ENCODE results near the gene PKHD1. TPM values are rescaled to one million over a fixed set of nuclear protein-coding genes. Genes with fewer than 3 reads are reported as not detected.

Gene PKHD1
- total and polyA plus RNA-seq, 2 of the 8 experiments (the other 6 are each of a cell fraction or from before 2014, with no cell fraction given) = 0.06 to 0.09 TPM

DNA sequence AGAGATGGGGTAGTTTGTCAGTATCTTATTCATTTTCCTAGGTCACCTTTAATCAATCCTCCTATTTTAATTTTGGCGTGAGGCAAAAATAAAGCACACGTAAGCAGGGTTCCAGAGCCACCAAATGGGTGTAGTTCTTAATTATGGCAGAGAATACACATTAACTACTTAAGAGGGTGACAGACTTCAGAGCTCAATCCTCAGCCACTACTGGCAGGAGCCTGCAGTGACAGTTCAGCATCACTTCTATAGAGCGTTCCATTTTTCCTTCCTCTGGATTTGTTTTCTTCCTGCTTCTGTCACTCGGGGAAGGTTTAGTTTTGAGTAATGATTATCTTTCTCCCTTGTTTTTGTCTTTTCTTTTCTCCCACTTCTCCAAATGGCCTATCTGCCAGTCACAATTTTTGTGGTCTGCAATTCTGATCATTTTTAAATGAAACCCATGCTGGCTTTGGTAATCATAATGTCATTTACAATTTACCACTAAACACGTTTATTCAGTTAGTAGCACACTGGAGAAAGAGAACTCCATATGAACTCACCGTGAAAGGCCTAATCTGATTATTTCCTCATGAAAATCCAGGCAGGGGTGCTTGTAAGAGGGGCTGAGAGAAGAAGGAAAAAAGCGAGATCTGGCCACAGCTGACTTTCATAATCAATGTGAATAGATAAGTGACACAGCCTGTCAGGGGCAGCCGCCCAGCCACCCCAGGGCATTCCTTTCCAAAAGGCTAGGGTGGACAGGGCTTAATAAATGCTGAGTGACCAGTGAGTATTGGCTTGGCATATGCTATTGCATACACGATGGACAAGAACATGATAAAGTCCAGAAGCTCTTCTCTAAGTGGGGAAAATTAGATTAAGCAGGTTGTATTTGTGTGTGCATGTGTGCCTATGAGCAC lies 412.1 kb downstream of the PKHD1 start:
- Histone ChIP-seq H2BK12ac (ENCODE audit: low read depth, low read length) (no peak overlapping the region), H4K5ac (ENCODE audit: insufficient read length, low read depth, low read length) (no peak overlapping the region), H4K91ac (replicated peaks; ENCODE audit: insufficient read length, low read length) (no peak overlapping the region), H3K9me3 (ENCODE audit: insufficient read depth in 2 of 2, low read depth in 1 of 2, low read length in 1 of 2) (no peaks in the 10 kb centered on the region), H3K14ac (ENCODE audit: insufficient read length) (no peak overlapping the region), H2AK5ac (ENCODE audit: low read depth, low read length) (no peak overlapping the region), H2BK15ac (ENCODE audit: low read length) (no peak overlapping the region), H3K23me2 (ENCODE audit: low read depth, low read length) (no peaks in the 10 kb centered on the region), H2BK20ac (ENCODE audit: low read length) (no peak overlapping the region), H2AFZ (ENCODE audit: low read length) (no peak overlapping the region), H3K4me3 (ENCODE audit: extremely low read depth in 1 of 4, insufficient read depth in 2 of 4, low read depth in 3 of 4, low read length in 4 of 4) (no peak overlapping the region), H4K20me1 (replicated peaks in 1 of 2; ENCODE audit: control insufficient read depth in 1 of 2, insufficient read depth in 2 of 2, low read length in 2 of 2) (no peaks in the 10 kb centered on the region), H3K18ac (ENCODE audit: extremely low read depth, low read length) (no peak overlapping the region), H3K79me1 (ENCODE audit: low read depth, low read length) (no peaks in the 10 kb centered on the region), H3K23ac (ENCODE audit: insufficient read length) (no peak overlapping the region), H3K36me3 (ENCODE audit: control insufficient read depth in 2 of 4, insufficient read depth in 4 of 4, low read length in 3 of 4) (no peaks in the 10 kb centered on the region), H3K56ac (replicated peaks; ENCODE audit: insufficient read length, low read depth, low read length) (no peak overlapping the region), H3K27ac (ENCODE audit: low read depth, low read length) (no peak overlapping the region), H3K4me2 (ENCODE audit: insufficient read depth in 1 of 2, low read depth in 2 of 2, low read length in 2 of 2) (no peak overlapping the region), H3K79me2 (ENCODE audit: control insufficient read depth in 1 of 2, insufficient read depth in 2 of 2, low read length in 2 of 2) (no peaks in the 10 kb centered on the region), H3K4me1 (replicated peaks in 1 of 4; ENCODE audit: control insufficient read depth in 3 of 4, insufficient read depth in 4 of 4, low read length in 3 of 4) (no peaks in the 10 kb centered on the region), H3K27me3 (replicated peaks in 1 of 4; ENCODE audit: control insufficient read depth in 3 of 4, extremely low read depth in 1 of 4, insufficient read depth in 3 of 4, low read length in 3 of 4) (no peaks in the 10 kb centered on the region), H3K4ac (replicated peaks; ENCODE audit: insufficient read length, low read depth, low read length) (no peak overlapping the region), H2BK120ac (replicated peaks; ENCODE audit: low read depth, low read length) (no peak overlapping the region), H2BK5ac (ENCODE audit: low read depth, low read length) (no peak overlapping the region), H3K9ac (replicated peaks in 1 of 4; ENCODE audit: extremely low read depth in 1 of 4, low read depth in 3 of 4, low read length in 3 of 4) (no peak overlapping the region), H4K8ac (ENCODE audit: extremely low read depth, insufficient read depth, low read length) (no peak overlapping the region)
- ChIA-PET CTCF (ENCODE audit: partially characterized antibody) (no interaction called here), POLR2A (ENCODE audit: partially characterized antibody) (no interaction called here)
- 85% methylated on average over 9 of the region's 9 CpGs; no CpG with 5 or more reads in 1 of the 2 experiments for WGBS, 2 experiments (ENCODE audit: extremely low coverage in 1 of 2, insufficient coverage in 1 of 2, insufficient read length in 1 of 2, insufficient replicate concordance in 2 of 2, low coverage in 1 of 2, low lambda C conversion rate in 2 of 2, missing lambda C conversion rate in 1 of 2)
- TF ChIP-seq KDM1A (IDR thresholded peaks at IDR 0.05; ENCODE audit: borderline replicate concordance, low read length) (no peak), JUN (IDR thresholded peaks at IDR 0.05; ENCODE audit: low read depth, low read length) (no peak), ZNF274 (IDR thresholded peaks at IDR 0.05; ENCODE audit: borderline replicate concordance, extremely low read depth, low read length) (no peak), CTBP2 (IDR thresholded peaks at IDR 0.05; ENCODE audit: borderline replicate concordance, insufficient read depth, insufficient read length, low read length) (no peak), KDM4A (IDR thresholded peaks at IDR 0.05; ENCODE audit: low read depth, low read length, severe bottlenecking) (no peak), POU5F1 (IDR thresholded peaks at IDR 0.05; ENCODE audit: low read depth, low read length) (no peak), HDAC2 (IDR thresholded peaks at IDR 0.05; ENCODE audit: borderline replicate concordance in 1 of 2, low read depth in 2 of 2, low read length in 2 of 2) (no peak)
- TF ChIP-seq, protein P1, sequence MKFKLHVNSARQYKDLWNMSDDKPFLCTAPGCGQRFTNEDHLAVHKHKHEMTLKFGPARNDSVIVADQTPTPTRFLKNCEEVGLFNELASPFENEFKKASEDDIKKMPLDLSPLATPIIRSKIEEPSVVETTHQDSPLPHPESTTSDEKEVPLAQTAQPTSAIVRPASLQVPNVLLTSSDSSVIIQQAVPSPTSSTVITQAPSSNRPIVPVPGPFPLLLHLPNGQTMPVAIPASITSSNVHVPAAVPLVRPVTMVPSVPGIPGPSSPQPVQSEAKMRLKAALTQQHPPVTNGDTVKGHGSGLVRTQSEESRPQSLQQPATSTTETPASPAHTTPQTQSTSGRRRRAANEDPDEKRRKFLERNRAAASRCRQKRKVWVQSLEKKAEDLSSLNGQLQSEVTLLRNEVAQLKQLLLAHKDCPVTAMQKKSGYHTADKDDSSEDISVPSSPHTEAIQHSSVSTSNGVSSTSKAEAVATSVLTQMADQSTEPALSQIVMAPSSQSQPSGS (IDR thresholded peaks at IDR 0.05; ENCODE audit: low read length) = no peak
- TF ChIP-seq, protein P2, sequence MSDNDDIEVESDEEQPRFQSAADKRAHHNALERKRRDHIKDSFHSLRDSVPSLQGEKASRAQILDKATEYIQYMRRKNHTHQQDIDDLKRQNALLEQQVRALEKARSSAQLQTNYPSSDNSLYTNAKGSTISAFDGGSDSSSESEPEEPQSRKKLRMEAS (IDR thresholded peaks at IDR 0.05) = no peak
- DNase-seq (ENCODE audit: low read depth in 1 of 2, low spot score in 2 of 2) (no peak), FAIRE-seq (no peak)

All from H1 (cell line).